WTC11 (cell line): ENCODE results near the gene GALNT12. TPM values are rescaled to one million over a fixed set of nuclear protein-coding genes. Genes with fewer than 3 reads are reported as not detected.

Experiments used
- ATAC-seq: fragments of 200-7000 bp; cut with Tn5 transposase; 2 replicates; pipeline ENCODE4 v1.10.0; 2021; ENCODE audit warnings: mild to moderate bottlenecking, moderate library complexity
- CTCF ChIA-PET: fragments of 300-600 bp; sonication (Branson Sonifier 250); formaldehyde crosslinking; loops from one replicate; lab custom pipeline; 2021; ENCODE audit warnings: antibody characterized with exemption; lab: Charles Lee
- POLR2A ChIA-PET: fragments of 350-600 bp; sonication (Branson Sonifier 250); formaldehyde crosslinking; loops from one replicate; lab custom pipeline; 2021; ENCODE audit warnings: antibody characterized with exemption; lab: Charles Lee
- DNase-seq: peaks from one replicate; pipeline ENCODE4 v3.0.0; 2021; ENCODE audit warnings: low spot score
- H3K27ac Mint-ChIP-seq: 2 replicates; pipeline ENCODE4 v1.8.0; 2021; ENCODE audit warnings: mixed read lengths
- H3K27me3 Mint-ChIP-seq: 2 replicates; pipeline ENCODE4 v1.8.0; 2021; ENCODE audit warnings: low read depth, mild to moderate bottlenecking, moderate library complexity, mixed read lengths
- H3K36me3 Mint-ChIP-seq: 2 replicates; pipeline ENCODE4 v1.8.0; 2021; ENCODE audit warnings: mixed read lengths
- H3K4me1 Mint-ChIP-seq: 2 replicates; pipeline ENCODE4 v1.8.0; 2022; ENCODE audit warnings: mixed read lengths
- H3K4me3 Mint-ChIP-seq: 2 replicates; pipeline ENCODE4 v1.8.0; 2021; ENCODE audit warnings: mild to moderate bottlenecking, moderate library complexity, mixed read lengths
- H3K9me3 Mint-ChIP-seq: 2 replicates; pipeline ENCODE4 v1.8.0; 2021; ENCODE audit warnings: mixed read lengths
- ATF1 ChIP-seq: sonication (generic); formaldehyde crosslinking; IDR thresholded peaks from 2 replicates; pipeline ENCODE4 v1.8.1; 2023; ENCODE audit warnings: mild to moderate bottlenecking, moderate library complexity, missing genetic modification reagents
- ATF3 ChIP-seq: sonication (generic); formaldehyde crosslinking; conservative IDR thresholded peaks from 2 replicates; pipeline ENCODE4 v1.8.1; 2022; ENCODE audit warnings: mild to moderate bottlenecking, missing genetic modification reagents
- CTCF ChIP-seq: fragments of 200-600 bp; IDR thresholded peaks from 2 replicates; pipeline ENCODE4 v1.8.0; 2022; ENCODE audit warnings: antibody characterized with exemption
- EMX1 ChIP-seq: fragments of 250-450 bp; sonication (Bioruptor Pico); IDR thresholded peaks from 2 replicates; pipeline ENCODE4 v1.8.0; 2021; ENCODE audit warnings: mild to moderate bottlenecking
- GABPB1 ChIP-seq: sonication (generic); formaldehyde crosslinking; IDR thresholded peaks from 2 replicates; pipeline ENCODE4 v1.8.1; 2023; ENCODE audit warnings: mild to moderate bottlenecking, missing genetic modification reagents
- GTF2I ChIP-seq: fragments of 250-450 bp; sonication (Bioruptor Pico); conservative IDR thresholded peaks from 2 replicates; pipeline ENCODE4 v1.4.0; 2021; ENCODE audit warnings: mild to moderate bottlenecking
- HMGXB4 ChIP-seq: sonication (generic); formaldehyde crosslinking; IDR thresholded peaks from 2 replicates; pipeline ENCODE4 v1.8.1; 2023; ENCODE audit warnings: mild to moderate bottlenecking, moderate library complexity, missing genetic modification reagents
- JUN ChIP-seq: sonication (generic); formaldehyde crosslinking; IDR thresholded peaks from 2 replicates; pipeline ENCODE4 v1.8.0; 2023; ENCODE audit warnings: mild to moderate bottlenecking, missing genetic modification reagents
- MAX ChIP-seq: sonication (generic); formaldehyde crosslinking; IDR thresholded peaks from 2 replicates; pipeline ENCODE4 v1.8.0; 2022; ENCODE audit warnings: mild to moderate bottlenecking, missing genetic modification reagents
- MLX ChIP-seq: sonication (generic); formaldehyde crosslinking; IDR thresholded peaks from 2 replicates; pipeline ENCODE4 v1.8.1; 2023; ENCODE audit warnings: mild to moderate bottlenecking, missing genetic modification reagents, moderate library complexity
- MXD4 ChIP-seq: fragments of 250-450 bp; sonication (Bioruptor Pico); IDR thresholded peaks from 2 replicates; pipeline ENCODE4 v1.8.0; 2021; ENCODE audit warnings: mild to moderate bottlenecking, moderate library complexity, borderline replicate concordance
- NFE2L1 ChIP-seq: sonication (generic); formaldehyde crosslinking; IDR thresholded peaks from 2 replicates; pipeline ENCODE4 v1.8.1; 2023; ENCODE audit warnings: missing genetic modification reagents
- NR1H2 ChIP-seq: sonication (generic); formaldehyde crosslinking; IDR thresholded peaks from 2 replicates; pipeline ENCODE4 v1.9.0; 2021; ENCODE audit warnings: mild to moderate bottlenecking, moderate library complexity, missing genetic modification reagents
- RORB ChIP-seq: fragments of 250-450 bp; sonication (Bioruptor Pico); IDR thresholded peaks from 2 replicates; pipeline ENCODE4 v1.9.0; 2021; ENCODE audit warnings: mild to moderate bottlenecking
- SMAD3 ChIP-seq: sonication (generic); formaldehyde crosslinking; IDR thresholded peaks from 2 replicates; pipeline ENCODE4 v1.8.0; 2022; ENCODE audit warnings: missing genetic modification reagents, mild to moderate bottlenecking, borderline replicate concordance
- SMAD4 ChIP-seq: sonication (generic); formaldehyde crosslinking; IDR thresholded peaks from 2 replicates; pipeline ENCODE4 v1.8.0; 2022; ENCODE audit warnings: mild to moderate bottlenecking, missing genetic modification reagents
- SOX15 ChIP-seq: fragments of 250-450 bp; sonication (Bioruptor Pico); IDR thresholded peaks from 2 replicates; pipeline ENCODE4 v1.9.0; 2021; ENCODE audit warnings: mild to moderate bottlenecking
- STAT6 ChIP-seq: sonication (generic); formaldehyde crosslinking; conservative IDR thresholded peaks from 2 replicates; pipeline ENCODE4 v1.8.1; 2023; ENCODE audit warnings: mild to moderate bottlenecking, low read depth, missing genetic modification reagents, moderate library complexity
- TP53 ChIP-seq: sonication (generic); formaldehyde crosslinking; IDR thresholded peaks from 2 replicates; pipeline ENCODE4 v1.8.1; 2023; ENCODE audit warnings: mild to moderate bottlenecking, missing genetic modification reagents
- USF1 ChIP-seq: sonication (generic); formaldehyde crosslinking; IDR thresholded peaks from 2 replicates; pipeline ENCODE4 v1.8.0; 2022; ENCODE audit warnings: mild to moderate bottlenecking, missing genetic modification reagents
- ZBTB21 ChIP-seq: sonication (generic); formaldehyde crosslinking; IDR thresholded peaks from 2 replicates; pipeline ENCODE4 v1.8.1; 2023; ENCODE audit warnings: mild to moderate bottlenecking, missing genetic modification reagents, borderline replicate concordance
- ZMAT4 ChIP-seq: fragments of 250-450 bp; sonication (Bioruptor Pico); IDR thresholded peaks from 2 replicates; pipeline ENCODE4 v1.9.0; 2021; ENCODE audit warnings: mild to moderate bottlenecking
- ZNF121 ChIP-seq: sonication (generic); formaldehyde crosslinking; IDR thresholded peaks from 2 replicates; pipeline ENCODE4 v1.8.0; 2023; ENCODE audit warnings: missing genetic modification reagents
- ZNF219 ChIP-seq: sonication (generic); formaldehyde crosslinking; IDR thresholded peaks from 2 replicates; pipeline ENCODE4 v1.8.0; 2023; ENCODE audit warnings: missing genetic modification reagents, mild to moderate bottlenecking, borderline replicate concordance
- ZNF232 ChIP-seq: sonication (generic); formaldehyde crosslinking; IDR thresholded peaks from 2 replicates; pipeline ENCODE4 v1.8.0; 2022; ENCODE audit warnings: mild to moderate bottlenecking, missing genetic modification reagents
- ZNF423 ChIP-seq: fragments of 250-450 bp; sonication (Bioruptor Pico); IDR thresholded peaks from 2 replicates; pipeline ENCODE4 v2.1.2; 2022; ENCODE audit warnings: mild to moderate bottlenecking, moderate library complexity
- ZNF671 ChIP-seq: fragments of 250-450 bp; sonication (Bioruptor Pico); IDR thresholded peaks from 2 replicates; pipeline ENCODE4 v1.8.0; 2021; ENCODE audit warnings: mild to moderate bottlenecking
- ZSCAN18 ChIP-seq: fragments of 250-450 bp; sonication (Bioruptor Pico); IDR thresholded peaks from 2 replicates; pipeline ENCODE4 v2.1.2; 2022; ENCODE audit warnings: mild to moderate bottlenecking, moderate library complexity
- total RNA-seq: library from RNA; stranded (reverse); gene quantifications from 3 replicates; pipeline ENCODE4 v1.2.3, GENCODE V29; 2021

GALNT12 gene
- total RNA-seq, 1 experiment from 2014 or later, result 19.3 TPM

GRCh38 chr9:98892288-98892687 lies 84.8 kb downstream of the GALNT12 start:
- no peak overlapping the region for H3K4me3 Mint-ChIP-seq
- H3K4me1 Mint-ChIP-seq, result no peaks in the 10 kb centered on the region
- H3K27me3 Mint-ChIP-seq, result peaks cover 2% of the 10 kb centered on the region; the same call in 1 of the 2 replicates
- POLR2A ChIA-PET, result no interaction called here
- CTCF ChIA-PET, result interaction anchor here (0.5 kb wide), 1 partner anchor 41 kb away, joined by 3 read pairs; no protein-coding TSS in a partner anchor
- no peak for ATAC-seq
- H3K9me3 Mint-ChIP-seq, result peaks cover 16% of the 10 kb centered on the region
- no peak for DNase-seq
- TF ChIP-seq ZNF423 (CRISPR knock-in tag) (no peak), SOX15 (no peak), MAX (CRISPR knock-in tag) (no peak), ATF1 (no peak), ZMAT4 (no peak), MLX (CRISPR knock-in tag) (no peak), ZNF121 (CRISPR knock-in tag) (no peak), TP53 (CRISPR knock-in tag) (no peak), MXD4 (CRISPR knock-in tag) (no peak), ZNF219 (CRISPR knock-in tag) (no peak), RORB (CRISPR knock-in tag) (no peak), ZBTB21 (CRISPR knock-in tag) (no peak), SMAD4 (CRISPR knock-in tag) (no peak), GTF2I (CRISPR knock-in tag) (no peak), NR1H2 (CRISPR knock-in tag) (no peak), JUN (no peak), CTCF (no peak), USF1 (CRISPR knock-in tag) (no peak), GABPB1 (no peak)
- H3K36me3 Mint-ChIP-seq, result peaks cover 8% of the 10 kb centered on the region
- no peak overlapping the region for H3K27ac Mint-ChIP-seq

- Mint-ChIP-seq H3K4me3 (no peak overlapping the region), H3K36me3 (peaks cover 9% of the 10 kb centered on the region), H3K4me1 (no peaks in the 10 kb centered on the region), H3K27ac (no peak overlapping the region), H3K9me3 (peaks cover 18% of the 10 kb centered on the region), H3K27me3 (peaks cover 2% of the 10 kb centered on the region; the same call in 1 of the 2 replicates)
- no peak for ATAC-seq
- ChIA-PET CTCF (interaction anchor here (0.5 kb wide), 1 partner anchor 42 kb away, joined by 3 read pairs; no protein-coding TSS in a partner anchor), POLR2A (no interaction called here)
- TF ChIP-seq HMGXB4 (CRISPR knock-in tag) (no peak), SMAD3 (CRISPR knock-in tag) (no peak), NFE2L1 (CRISPR knock-in tag) (no peak), GABPB1 (no peak), SMAD4 (CRISPR knock-in tag) (no peak), ZSCAN18 (CRISPR knock-in tag) (no peak), ZNF671 (CRISPR knock-in tag) (no peak), JUN (no peak), EMX1 (CRISPR knock-in tag) (no peak), STAT6 (CRISPR knock-in tag) (no peak), ZNF232 (CRISPR knock-in tag) (no peak), ATF3 (CRISPR knock-in tag) (no peak)
- no peak for DNase-seq
Measured at GRCh38 chr9:98892690-98893089, 85.2 kb downstream of the GALNT12 start.
